ENCODE data around the gene CNTD1.
A peak's percentile ranks its signal among the peaks of the same experiment; 100 is the strongest.

Gene CNTD1

DNA sequence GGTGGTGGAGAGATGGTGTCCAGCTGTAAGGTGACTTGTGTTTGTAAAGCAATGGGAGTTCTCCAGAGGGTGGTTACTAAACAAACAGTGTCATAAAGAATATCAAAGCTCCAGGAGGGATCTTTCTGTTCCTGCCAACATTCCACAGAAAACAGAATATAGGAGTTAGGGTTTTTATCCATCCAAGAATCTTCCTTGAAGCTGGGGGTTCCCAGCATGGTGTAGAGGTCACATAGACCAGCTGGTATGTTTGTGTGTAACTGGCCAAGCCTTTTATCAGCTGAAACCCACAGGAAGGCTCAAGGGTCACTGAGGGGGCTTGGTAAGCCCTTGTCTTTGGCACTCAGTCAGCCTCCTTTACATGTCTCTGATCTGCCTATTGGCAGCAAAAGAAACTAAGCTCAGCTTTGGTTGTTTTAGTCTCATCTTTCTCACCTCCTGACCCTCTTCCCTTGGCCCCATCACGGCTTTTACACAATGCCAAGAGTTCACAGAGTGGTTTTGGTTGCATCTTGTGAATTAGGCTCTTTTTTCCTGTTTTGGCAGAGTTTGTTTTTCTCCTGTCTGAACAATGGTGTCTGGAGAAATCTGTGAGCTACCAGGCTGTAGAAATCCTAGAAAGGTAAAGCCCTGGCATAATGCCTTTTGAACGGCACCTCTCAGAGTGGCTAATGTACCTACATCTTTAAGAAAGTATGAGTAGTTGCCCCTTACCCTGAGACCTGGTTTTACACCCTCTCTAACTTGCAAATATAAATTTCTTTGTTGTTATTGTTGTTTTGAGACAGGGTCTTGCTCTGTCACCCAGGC, 4.6 kb downstream of the CNTD1 start:
- DNase-seq (ENCODE audit: low read depth) = no peak

DNA sequence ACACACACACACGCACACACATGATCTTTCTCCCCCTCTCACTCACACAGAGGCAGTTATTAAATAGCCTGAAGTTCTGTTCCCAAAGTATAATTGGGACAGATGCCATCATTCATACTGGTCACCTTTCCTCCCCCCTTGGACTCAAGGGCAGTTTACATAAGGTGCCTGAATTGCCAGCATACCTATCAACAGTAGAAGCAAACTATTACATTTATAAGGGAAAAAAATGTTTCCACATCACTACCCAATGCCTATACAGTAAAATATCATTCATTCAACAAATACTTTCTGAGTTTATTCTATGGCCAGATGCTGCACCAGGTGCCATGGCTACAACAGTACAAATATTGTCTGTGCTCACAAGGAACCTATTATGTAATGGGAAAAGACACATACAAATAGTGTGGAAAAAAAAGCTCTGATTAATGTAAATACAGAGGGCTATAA, 6.3 kb downstream of the CNTD1 start:
- no peak for DNase-seq (ENCODE audit: low read depth)

DNA sequence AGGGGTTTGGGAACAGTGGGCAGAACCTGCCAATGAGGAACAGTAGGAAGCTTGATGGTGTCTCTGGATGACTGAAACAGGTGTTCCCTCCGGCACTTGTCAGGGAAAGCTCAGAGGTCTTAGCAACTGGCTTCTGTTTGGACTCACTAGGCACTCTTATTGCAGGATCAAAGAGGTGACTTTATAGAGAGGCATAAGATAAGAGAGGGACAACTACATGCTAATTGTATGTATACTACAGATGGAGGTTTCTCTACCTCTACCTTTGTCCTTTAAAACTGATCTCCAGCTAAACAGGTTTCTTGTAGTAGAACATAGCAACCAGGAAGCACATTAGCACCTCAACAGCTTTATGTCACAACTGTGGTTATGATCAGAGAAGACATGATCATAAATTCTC, 7.6 kb downstream of the CNTD1 start:
- no peak for DNase-seq (ENCODE audit: low read depth)

GRCh38 chr17:42809250-42809649, 10.6 kb downstream of the CNTD1 start:
- no peak for DNase-seq (ENCODE audit: low read depth)

DNA sequence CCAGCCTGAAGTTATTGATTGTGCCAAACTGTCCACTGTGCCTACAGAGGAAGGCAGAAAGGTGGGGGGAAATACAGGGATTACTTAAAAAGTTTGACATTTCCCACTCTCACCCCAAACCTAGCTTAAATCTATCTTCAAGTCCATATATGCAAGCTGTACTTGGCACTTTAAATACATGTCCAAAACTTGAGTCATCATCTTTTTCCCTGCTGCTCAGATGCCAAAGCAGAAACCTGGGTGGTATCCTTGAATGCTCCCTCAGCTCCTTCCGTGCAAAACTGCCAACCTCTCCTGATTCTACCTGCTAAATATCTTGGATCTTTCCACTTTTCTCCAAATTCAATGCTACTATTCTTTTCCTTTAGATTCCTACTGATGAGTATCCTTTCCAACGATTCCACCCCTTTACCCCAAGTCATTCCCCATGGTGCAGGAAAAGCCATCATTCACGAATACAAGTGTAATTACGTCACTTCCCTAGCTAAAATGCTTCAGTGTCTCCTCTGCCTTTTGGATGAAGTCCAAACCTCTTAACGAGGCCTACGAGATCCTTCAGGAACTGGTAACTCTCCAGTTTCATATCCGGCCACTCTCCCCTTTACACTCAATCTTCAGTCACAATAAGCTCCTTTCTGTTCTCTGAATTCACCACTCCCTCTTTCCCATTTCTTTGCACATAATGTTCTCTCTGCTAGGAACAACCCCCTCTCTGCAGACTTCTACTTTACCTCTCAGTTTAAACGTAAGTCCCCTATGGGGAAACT, 16.2 kb downstream of the CNTD1 start:
- no peak for DNase-seq (ENCODE audit: low read depth)

- no peak for DNase-seq (ENCODE audit: low read depth)
Measured at GRCh38 chr17:42817866-42818265, 19.2 kb downstream of the CNTD1 start.

DNA sequence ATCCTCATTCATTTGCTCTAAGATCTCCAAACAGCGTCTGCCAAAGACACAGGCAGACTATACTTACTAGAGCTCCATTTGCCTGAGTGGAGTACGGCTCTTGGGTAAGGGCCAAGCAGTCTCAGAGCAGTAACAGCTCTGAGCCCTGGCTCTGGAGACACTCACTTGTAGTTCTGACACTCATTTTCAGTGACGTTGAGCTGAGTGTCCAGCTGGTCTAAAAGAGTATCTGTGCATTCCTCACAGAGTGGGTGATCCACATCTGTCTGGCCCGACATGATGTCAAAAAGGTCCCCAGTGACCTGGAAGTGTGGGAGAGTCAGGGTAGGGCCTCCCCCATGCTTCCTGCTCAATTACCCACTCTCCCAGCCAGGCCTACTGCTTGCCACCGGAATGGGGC, 19.7 kb downstream of the CNTD1 start:
- no peak for DNase-seq (ENCODE audit: low read depth)

DNA sequence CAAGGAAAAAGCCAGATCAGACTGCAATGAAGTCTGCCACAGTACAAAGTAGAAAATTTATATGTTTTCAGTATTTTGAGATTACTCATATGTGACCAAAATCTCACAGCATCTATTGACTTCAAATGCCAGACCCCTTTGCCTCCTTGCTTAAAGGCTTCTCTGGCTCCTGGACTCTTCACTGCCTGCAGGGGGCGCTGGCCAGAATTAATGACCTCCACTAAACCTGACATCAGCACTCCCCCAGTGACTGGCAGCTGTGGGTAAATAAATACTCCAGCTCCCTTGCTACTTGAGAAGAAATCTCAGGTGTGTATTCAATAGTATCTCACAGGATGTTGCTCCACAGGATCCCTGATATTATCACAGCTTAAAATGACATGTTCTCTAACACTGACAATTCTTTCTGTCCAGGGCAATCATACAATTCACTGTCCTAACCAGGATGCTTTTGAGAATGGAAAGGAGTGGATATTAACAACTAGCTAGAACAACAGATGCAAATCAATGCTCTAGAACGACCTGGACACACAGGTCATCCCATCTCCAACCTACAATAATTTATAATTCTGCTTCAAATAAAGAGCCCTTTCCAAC, 21.4 kb downstream of the CNTD1 start:
- peak; percentile 52 for DNase-seq (ENCODE audit: low read depth)

DNA sequence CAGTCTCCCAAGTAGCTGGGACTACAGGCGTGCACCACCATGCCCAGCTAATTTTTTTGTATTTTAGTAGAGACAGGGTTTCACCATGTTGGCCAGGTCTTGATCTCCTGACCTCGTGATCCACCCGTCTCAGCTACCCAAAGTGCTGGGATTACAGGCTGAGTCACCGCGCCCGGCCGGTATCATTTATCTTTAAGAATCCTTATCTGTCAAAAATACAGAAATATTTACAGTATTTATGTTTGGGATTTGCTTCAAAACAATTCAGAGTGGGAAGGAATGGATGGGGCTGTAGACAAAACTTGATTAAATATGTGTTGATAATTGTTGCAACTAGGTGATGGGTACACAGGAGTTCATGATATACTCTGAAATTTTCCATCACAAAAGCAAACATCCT, 22.5 kb downstream of the CNTD1 start:
- no peak for DNase-seq (ENCODE audit: low read depth)

DNA sequence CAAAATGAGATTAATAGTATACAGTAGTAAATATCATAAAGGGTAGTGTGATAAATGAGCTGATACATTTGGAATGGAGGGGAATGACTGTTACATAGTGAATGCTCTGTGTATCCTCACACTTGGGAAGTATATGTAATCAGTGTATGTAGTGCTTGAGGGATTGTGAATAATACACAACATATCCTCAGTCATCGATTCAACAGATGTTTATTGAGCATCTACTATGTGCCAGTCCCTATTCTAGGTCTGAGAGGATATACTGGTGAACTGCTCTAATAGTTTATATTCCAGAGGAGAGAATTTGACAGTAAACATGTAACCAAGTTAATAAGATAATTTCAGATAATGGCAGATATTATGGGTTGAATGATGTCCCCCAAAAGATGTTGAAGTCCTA, 28.8 kb downstream of the CNTD1 start:
- DNase-seq (ENCODE audit: low read depth) = no peak

- DNase-seq (ENCODE audit: low read depth) = no peak
Measured at GRCh38 chr17:42830971-42831370, 32.3 kb downstream of the CNTD1 start.

DNA sequence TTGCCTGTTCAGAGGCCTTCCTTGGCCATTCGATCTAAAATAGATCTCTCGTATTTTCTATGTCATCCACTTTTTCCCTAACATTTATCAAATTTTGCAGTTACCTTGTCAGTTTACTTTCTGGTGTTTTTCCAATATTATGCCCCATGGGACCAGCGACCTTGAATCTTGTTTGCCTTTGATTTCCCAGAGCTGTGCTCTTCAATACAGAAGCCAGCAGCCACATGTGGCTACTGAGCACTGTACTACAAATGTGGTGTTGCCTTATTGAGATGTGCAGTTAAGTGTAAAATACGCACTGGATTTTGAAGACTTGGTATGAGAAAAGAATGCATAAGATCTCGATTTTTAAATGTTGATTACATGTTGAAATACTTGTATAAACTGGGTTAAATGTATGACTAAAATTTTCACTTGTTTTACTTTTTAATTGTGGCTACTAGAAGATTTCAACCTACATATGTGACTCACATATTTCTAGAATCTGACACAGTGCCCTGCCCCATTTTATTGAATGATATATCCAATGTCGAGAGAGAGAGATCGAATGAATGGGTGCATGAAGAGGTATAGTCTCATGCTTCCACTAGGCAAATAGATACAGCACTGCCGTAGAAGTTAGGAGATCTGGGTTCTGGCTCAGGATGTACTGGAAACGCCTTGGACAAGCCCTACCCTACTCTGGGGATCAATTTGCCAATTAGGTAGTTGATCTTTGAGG, 33.7 kb downstream of the CNTD1 start:
- peak; percentile 13 for DNase-seq (ENCODE audit: low read depth)

GRCh38 chr17:42832934-42833766, 34.5 kb downstream of the CNTD1 start, which contains the start of gene PSME3:
PSME3 (plus strand) TSS chr17:42833397; CDS start chr17:42833632, 235 bp downstream.
- peak; percentile 87 for DNase-seq (ENCODE audit: low read depth)

- DNase-seq (ENCODE audit: low read depth) = no peak
Measured at GRCh38 chr17:42833767-42834422, 35.2 kb downstream of the CNTD1 start.

- DNase-seq (ENCODE audit: low read depth) = no peak
Measured at GRCh38 chr17:42835732-42836131, 37.1 kb downstream of the CNTD1 start.

- no peak for DNase-seq (ENCODE audit: low read depth)
Measured at GRCh38 chr17:42841975-42842685, 43.5 kb downstream of the CNTD1 start.

DNA sequence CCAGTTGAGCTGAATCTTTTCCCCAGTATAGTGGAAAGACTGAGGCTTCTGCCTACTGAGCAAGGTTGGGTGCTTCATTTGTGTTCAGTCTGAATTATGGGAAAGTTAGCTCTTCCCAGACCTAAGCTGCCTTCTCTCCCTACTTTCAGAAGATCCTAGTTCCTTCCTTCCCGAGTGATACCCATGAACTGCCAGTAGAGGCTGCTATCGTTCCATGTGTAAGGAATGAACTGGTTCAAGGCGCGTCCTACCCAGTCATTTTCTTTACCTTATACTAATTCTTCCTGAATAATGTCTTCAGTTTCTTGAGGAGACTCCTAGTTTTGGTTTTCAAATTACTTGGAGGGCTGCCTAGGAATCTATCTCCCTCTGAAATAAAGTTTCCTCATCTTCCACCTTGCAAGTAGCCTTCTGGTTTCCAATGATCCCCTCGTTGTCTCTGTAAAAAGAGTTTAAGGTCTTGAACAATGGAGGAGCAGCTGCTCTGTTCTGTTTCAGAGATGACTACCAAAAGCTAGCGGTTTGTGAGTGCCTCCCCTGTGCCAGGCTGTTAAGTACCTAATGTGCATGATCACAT, 44.8 kb downstream of the CNTD1 start:
- no peak for DNase-seq (ENCODE audit: low read depth)

GRCh38 chr17:42844271-42844670, 45.6 kb downstream of the CNTD1 start, which contains the start of gene AOC2:
AOC2 (plus strand) TSS chr17:42844580; CDS start chr17:42844627, 47 bp downstream.
- DNase-seq (ENCODE audit: low read depth) = no peak

DNA sequence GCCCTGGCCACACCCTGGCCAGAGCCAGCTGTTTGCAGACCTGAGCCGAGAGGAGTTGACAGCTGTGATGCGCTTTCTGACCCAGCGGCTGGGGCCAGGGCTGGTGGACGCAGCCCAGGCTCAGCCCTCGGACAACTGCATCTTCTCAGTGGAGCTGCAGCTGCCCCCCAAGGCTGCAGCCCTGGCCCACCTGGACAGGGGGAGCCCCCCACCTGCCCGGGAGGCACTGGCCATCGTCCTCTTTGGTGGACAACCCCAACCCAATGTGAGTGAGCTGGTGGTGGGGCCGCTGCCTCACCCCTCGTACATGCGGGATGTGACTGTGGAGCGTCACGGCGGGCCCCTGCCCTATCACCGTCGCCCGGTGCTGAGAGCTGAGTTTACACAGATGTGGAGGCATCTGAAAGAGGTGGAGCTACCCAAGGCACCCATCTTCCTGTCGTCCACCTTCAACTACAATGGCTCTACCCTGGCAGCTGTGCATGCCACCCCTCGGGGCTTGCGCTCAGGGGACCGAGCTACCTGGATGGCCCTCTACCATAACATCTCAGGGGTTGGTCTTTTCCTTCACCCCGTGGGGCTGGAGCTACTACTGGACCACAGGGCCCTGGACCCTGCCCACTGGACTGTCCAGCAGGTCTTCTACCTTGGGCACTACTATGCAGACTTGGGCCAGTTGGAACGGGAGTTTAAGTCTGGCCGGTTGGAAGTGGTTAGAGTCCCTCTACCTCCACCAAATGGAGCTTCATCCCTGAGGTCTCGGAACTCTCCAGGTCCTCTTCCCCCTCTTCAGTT, 46.3 kb downstream of the CNTD1 start:
- DNase-seq (ENCODE audit: low read depth) = no peak
